GM10248 (cell line): ENCODE measurements around the gene MOV10L1.

Experiments
- CTCF ChIA-PET: fragments of 300-600 bp; sonication (Branson Sonifier 250); formaldehyde crosslinking; extraction: SDS; loops from one replicate; lab custom pipeline; 2021; ENCODE audit warnings: antibody characterized with exemption; lab: Yijun Ruan, JAX
- POLR2A ChIA-PET: fragments of 350-650 bp; sonication (Branson Sonifier 250); formaldehyde crosslinking; extraction: SDS; loops from one replicate; lab custom pipeline; 2020; ENCODE audit warnings: antibody characterized with exemption; lab: Yijun Ruan, JAX
- DNase-seq: peaks from one replicate; pipeline ENCODE4 v3.0.0; 2012; ENCODE audit errors: extremely low spot score
- CTCF ChIP-seq: IDR thresholded peaks from 2 replicates; pipeline ENCODE4 v1.5.1; 2012; ENCODE audit warnings: mild to moderate bottlenecking, low read depth; ENCODE audit errors: extremely low read depth, missing control alignments, control extremely low read depth

Gene MOV10L1

DNA sequence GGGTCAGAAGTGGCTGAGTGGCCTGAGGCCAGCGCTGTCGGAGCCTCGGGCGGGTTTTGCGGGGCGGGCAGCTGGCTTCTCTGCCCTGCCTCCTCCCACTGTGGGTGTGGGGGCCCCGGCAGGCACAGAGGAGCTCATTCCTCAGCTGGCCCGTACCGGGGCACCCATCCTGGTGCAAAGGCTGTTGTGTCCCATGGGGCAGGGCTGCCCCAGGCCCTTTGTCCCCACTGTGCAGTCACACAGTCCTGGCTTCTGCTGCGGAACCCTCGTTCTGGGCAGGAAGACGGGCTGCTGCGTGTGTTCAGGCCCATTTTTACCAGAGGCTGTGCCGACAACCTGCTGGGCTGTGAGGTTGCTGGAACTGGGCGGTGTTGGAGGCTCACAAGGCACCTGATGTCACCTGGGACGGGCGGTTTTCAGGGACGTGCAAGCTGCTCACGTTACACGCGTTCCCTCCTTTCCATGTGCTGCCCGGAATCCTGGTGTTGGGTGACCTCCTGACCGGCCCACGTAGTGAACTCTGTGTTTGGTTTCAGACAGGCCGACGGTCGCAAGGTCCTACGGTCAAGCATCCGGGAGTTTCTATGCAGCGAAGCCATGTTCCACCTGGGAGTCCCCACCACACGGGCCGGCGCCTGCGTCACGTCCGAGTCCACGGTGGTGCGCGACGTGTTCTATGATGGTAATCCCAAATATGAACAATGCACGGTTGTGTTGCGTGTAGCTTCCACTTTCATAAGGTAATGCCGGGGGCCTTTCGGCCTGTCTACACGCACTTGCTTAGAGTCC is 116.2 kb downstream of the MOV10L1 start:
- ChIA-PET POLR2A (no interaction called here), CTCF (interaction anchor here (0.7 to 2.1 kb wide), 7 partner anchors 14 to 142 kb away, joined by 3 to 13 read pairs (median 4); no protein-coding TSS in a partner anchor)
- DNase-seq = no peak
- no peak for TF ChIP-seq CTCF

- TF ChIP-seq CTCF = peak; percentile 25
- DNase-seq = no peak
- POLR2A ChIA-PET = no interaction called here
- CTCF ChIA-PET = interaction anchor here (0.7 to 2.1 kb wide), 8 partner anchors 14 to 141 kb away, joined by 3 to 13 read pairs (median 4); no protein-coding TSS in a partner anchor
Measured at GRCh38 chr22:50206599-50206998, 116.8 kb downstream of the MOV10L1 start.

DNA sequence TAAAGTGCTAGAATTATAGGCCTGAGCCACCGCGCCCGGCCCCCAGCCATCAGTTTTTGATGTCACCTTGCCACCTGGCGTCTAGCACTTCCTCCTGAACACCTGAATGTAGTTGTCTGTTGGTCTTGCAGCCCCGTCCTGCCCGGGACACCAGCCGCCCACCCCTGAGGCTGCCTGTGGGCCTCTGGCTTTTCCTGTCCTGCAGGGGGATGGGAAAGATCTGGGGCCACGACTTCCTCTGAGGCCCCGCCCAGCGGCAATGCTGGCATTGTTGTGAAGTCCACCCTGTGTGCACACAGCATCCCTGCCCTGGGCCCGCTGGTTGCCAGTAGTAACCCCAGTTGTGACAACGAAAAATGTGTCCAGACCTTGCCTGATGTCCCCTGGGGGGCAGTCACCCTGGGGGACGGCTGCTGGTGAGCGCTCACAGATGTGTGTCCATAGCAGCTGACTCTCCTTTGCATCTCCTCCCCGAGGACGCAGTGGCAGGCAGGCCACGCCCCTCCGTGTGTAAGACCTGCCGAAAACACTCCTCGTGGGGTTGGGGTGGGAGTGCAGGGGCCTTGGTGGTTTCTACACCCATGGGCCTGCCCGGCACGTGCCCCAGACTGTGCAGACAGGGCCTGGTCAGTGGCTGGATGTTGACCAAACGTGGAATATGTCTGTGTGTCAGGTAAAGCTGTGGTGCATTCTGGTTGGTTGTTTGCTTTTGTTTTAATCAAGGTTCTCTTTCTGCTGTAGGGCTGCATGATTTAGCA is 117.8 kb downstream of the MOV10L1 start:
- DNase-seq = no peak
- CTCF ChIA-PET = interaction anchor here (1.0 to 2.1 kb wide), 6 partner anchors 16 to 440 kb away, joined by 3 to 23 read pairs (median 4); no protein-coding TSS in a partner anchor
- TF ChIP-seq CTCF = no peak
- POLR2A ChIA-PET = no interaction called here

- ChIA-PET POLR2A (no interaction called here), CTCF (interaction anchor here (0.7 to 1.9 kb wide), 7 partner anchors 13 to 441 kb away, joined by 3 to 23 read pairs (median 4); no protein-coding TSS in a partner anchor)
- no peak for TF ChIP-seq CTCF
- DNase-seq = no peak
Measured at GRCh38 chr22:50208430-50208938, 118.7 kb downstream of the MOV10L1 start.

- POLR2A ChIA-PET = no interaction called here
- no peak for TF ChIP-seq CTCF
- no peak for DNase-seq
- CTCF ChIA-PET = interaction anchor here (0.7 to 1.9 kb wide), 6 partner anchors 12 to 441 kb away, joined by 3 to 23 read pairs (median 5); no protein-coding TSS in a partner anchor
Measured at GRCh38 chr22:50208939-50209892, 119.4 kb downstream of the MOV10L1 start.
